HG02870 (cell line): ENCODE results near the gene SPRY1.

Source experiments
- ATAC-seq: cut with Tn5 transposase; IDR thresholded peaks from one replicate; pipeline ENCODE4 v1.9.1; 2021; ENCODE audit warnings: mild to moderate bottlenecking, moderate library complexity; ENCODE audit not compliant: unreplicated experiment

The SPRY1 gene

DNA sequence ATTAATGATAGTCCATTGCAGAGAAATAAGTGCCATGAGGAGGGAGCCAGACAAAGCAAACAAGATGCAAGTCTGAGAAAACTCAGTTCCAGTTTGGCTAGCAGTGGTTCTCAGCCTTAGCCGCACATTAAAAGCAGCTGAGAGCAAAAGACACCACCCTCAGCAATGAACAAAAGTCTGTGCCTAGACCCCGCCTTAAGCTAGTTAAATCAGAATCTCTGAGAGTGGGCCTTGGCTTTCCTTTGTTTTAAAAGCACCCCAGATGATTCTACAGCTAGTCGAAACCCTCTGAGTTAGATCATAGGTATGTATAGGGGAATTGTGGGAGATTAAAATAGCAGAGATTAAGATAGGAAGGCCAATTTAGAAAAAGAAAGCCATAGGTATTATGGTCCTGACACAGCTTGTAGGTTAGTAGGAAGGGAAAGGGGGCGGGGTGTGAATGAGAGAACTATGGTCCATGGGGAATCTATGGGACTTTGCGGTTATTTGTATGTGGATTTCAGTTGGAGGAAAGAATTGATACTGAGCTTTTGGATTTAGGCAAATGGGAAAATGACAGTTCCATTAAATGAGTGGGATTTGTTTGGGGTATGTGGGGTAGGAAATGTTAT is 12.0 kb downstream of the SPRY1 start:
- no peak for ATAC-seq

GRCh38 chr4:123409334-123409733 is 12.7 kb downstream of the SPRY1 start:
- no peak for ATAC-seq

DNA sequence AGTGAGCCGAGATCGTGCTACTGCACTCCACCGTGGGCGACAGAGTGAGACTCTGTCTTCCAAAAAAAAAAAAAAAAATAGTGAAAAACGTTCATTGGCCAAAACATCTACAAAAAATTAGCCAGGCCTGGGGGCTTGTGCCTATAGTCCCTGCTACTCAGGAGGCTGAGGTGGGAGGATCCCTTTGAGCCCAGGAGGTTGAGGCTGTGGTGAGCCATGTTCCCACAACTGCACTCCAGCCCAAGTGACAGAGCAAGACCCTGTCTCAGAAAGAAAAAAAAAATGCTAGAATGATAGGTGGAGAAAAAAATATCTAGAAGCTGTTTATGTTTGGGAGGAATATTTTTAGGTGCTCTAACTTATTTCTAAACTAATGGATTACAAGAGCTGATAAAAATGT is 14.9 kb downstream of the SPRY1 start:
- ATAC-seq: no peak

GRCh38 chr4:123412091-123412505 is 15.5 kb downstream of the SPRY1 start:
- peak; percentile 91 for ATAC-seq

DNA sequence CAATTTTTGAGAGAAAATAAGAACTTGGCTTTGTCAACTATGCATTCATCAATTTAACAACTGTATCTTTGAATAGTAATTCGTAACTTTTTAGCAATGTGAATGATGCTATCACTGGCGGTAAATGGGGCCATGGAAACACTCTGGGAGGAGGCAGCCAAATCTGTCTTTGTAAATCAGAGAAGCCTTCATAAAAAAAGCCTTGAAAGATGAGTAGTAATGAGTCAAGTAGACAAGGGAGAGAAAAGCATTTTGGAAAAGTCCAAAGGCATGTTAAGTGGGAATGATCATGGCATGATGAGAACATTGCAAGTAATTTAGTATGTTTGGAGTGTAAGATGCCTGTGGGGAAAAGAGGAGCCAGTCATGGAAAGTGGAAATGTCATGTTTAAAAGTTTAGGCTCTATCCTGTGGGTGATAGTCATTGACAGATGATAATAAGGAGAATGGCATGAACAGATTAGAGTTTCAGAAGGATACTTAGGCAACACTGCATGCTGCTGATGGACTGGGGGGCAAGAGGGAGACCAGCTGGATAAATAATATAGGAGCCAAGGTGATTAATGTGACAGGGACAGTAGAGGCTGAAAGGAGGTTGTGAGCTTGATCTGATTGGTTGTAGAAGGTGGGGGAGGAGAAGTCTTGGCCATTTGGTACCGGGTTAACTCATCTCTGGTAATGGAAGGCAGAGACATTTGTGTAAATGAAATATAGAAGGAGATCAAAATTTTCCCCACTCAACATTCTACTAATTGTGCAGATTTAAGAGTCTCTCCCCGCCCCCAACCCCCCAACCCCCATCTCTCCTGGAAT is 16.3 kb downstream of the SPRY1 start:
- ATAC-seq: no peak

DNA sequence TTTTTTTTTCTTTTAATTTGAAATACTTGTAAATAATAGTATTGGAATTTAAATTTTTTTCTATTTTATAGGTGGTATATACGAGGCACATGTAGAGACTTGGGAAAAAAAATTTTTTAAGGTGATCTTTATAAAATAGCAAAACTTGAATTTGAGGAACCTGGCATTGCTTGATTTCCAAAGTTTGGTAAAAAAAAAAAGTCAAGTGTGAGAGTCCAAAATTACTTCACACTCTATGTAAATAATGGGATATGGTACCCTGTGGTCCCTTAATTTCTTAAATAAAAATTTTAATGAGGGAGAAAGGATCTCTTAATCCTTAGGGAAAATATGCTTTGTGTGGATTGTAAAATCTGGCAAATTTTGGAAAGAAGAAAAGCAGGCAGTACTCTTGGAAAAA is 19.0 kb downstream of the SPRY1 start:
- ATAC-seq: no peak

- no peak for ATAC-seq
These were observed 19.4 kb downstream of the SPRY1 start for GRCh38 chr4:123415977-123416376.

DNA sequence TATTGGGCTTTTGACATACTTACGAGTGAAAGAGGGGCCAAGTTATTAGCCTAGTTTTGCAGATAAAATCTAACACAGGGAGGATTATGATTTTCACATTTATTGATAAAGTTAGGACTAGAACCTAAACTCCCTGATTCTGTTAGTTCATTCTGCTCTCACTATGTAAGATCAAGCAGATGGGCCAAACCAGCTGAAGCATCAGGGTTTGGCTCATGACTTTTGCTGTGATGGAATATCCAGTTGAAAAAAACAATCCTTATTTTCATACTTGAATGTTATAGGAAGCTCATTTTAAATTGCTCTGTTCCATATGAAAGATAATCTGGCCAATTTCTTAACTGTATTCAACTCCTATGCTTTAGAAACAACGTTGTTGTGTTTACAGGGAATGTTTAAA is 21.2 kb downstream of the SPRY1 start:
- ATAC-seq: no peak

DNA sequence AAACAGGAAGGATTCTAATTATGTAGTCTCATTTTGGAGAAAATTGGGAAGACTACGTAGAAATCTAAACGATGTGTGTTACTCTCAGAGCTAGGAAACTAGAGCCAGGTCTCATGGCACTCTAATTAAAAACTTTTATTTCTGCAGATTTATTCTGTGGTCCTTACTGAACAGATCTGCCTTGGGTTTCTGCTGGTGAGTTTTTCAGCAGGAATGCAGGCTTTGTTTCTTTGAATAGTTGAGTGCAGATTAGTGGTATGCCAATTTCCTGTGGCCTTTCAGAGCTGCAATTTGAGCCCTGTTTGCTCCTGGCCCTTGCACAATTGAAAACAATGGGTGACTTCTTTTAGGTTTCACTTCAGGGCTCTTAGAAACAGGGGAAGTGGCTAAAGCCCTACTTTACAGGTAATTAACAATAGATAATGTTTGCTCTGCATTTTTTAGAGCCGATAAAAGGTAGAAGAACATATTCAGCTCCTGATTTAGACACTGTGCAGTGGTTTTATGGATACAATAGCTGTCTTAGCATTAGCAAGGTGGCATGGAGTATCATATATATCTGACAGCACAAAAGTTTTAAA is 21.8 kb downstream of the SPRY1 start:
- peak; percentile 70 for ATAC-seq

DNA sequence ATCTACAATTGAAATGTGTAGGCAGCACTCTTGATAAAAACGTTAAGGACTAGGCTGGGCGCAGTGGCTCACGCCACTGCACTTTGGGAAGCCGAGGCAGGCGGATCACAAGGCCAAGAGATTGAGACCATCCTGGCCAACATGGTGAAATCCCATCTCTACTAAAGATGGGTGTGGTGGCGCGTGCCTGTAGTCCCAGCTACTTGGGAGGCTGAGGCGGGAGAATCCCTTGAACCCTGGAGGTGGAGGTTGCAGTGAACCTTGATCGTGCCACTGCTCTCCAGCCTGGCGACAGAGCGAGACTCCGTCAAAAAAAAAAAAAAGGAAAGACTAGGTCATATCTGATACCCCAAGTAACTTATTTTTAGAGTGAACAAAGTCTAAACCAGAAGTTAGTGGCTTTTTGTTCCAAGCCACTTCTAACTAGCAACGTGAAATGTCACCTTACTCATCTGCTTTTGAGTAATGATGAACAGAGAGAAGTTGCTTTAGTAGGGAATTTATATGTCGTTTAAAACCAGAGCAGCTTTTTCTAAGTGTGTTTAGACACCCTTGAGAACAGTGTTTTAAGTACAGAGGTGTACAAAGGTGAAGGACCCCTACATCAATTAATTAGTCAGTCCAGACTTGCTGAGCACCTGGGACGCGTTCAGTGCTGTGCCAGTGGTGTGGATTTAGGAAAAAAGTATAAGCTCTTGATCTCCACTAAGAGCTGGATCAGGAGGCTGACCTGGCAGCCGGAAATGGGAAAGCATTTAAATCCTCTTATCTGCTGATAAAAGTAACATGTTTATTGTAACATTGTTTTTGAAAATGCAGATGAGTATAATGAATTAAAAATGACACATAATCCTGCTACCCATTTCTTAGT is 23.5 kb downstream of the SPRY1 start:
- no peak for ATAC-seq

- no peak for ATAC-seq
These were observed 24.8 kb downstream of the SPRY1 start for GRCh38 chr4:123421227-123421936.

DNA sequence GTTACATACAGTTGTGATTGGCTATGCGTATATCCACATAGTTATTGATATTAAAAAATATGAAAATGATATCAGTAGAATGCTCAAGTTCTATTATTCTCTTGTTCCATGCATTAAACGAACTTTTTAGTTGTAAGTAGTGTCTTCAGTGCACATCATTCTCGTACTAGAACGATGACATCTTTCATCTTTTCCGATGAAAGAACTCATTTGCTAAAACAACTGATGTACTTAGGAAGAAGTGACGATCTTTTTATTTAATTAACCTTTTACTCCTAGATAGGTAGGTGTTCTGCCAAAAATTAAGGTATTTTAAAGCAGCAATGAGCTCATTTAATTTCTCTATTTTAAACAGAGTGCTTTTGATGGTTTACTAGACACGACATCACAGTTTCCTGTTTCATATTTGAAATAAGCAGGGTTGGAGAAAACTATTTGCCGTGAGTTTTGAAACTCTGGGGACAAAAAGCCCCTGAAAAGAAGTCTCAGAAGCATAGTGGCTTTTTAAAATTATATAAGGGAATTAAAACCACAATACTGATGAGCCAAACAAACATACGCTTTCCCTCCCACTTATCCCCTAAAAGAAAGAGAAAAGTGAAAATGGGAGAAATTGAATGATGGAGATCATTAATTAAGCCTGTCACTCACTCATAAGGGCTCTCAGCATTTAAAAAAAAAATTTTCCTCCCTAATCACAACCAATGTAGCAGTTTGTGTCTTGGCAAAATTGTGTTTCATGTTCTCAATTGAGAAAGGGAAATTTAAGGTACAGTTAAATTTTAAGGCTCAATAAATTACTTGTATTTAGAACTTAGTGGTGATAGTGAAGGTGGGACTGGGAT is 25.6 kb downstream of the SPRY1 start:
- no peak for ATAC-seq

- no peak for ATAC-seq
These were observed 27.2 kb downstream of the SPRY1 start for GRCh38 chr4:123423819-123424218.

DNA sequence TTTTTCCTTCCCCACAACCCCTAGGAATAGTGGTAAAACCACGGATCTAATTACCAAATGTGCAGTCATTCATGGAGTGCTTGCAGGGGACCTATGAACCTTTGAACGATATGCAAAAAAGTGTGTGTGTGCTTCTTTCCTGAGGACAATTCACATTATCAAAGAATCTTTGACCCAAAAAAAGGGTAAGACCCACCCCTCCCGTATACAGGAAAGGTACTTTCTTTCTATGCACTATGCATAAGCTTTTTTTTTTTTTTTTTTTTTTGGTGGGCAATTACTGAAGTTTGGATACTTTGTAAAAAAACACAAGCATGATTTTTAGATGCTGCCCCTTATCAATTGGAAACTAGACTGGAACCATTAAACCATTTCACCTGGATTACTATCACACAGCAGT is 31.4 kb downstream of the SPRY1 start:
- ATAC-seq: no peak

DNA sequence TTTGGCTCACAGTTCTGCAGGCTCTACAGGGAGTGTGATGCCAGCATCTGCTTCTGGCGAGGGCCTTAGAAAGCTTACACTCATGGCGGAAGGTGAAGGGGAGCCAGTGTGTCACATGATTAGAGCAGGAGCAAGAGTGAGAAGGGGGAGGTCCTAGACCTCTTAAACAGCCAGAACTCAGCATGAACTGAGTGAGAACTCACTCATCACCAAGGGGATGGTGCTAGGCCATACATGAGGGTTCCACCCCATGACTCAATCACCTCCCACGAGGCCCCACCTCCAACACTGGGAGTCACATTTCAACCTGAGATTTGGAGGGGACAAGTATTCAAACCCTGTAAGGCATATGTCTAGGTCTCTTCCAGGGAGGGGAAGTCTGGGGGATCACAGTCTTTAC is 33.4 kb downstream of the SPRY1 start:
- no peak for ATAC-seq

DNA sequence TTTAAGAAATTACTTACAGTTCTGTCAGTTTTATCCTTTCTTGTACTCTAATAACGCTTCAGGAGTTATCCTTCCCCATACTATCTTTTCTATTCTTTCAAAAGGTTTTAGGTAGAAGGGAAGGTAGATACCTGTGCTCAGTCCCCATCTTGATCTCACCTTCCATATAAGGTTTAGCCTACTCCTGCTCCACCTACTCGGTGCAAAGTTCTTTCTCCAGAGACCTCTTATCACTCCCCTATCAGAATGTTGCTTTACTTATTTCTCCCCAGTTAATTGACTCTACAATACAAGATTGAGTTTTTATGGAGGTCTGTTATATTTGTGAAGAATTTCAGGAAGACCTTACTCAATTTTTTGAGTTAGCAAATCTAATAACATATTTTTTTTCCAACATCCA is 33.9 kb downstream of the SPRY1 start:
- ATAC-seq: no peak

GRCh38 chr4:123433573-123433972 is 37.0 kb downstream of the SPRY1 start:
- no peak for ATAC-seq

DNA sequence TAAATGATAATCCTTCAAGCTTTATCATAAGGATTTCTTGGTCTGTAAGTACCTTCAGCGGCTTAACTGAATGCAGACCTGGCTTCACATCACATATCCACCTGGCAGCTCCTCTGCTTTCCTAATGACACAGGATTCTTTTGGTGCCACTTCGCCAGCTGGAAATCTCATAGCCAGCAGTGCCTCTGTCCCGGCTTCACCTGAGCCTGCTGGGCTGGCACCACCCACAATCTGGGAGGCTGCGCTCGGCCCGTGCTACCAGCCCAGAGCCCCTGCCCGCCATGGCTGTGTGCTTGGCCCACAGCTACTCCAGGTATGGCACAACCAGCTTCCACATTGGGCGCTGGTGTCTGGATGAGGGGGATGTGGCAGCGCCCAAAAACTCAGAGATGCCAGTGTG is 37.4 kb downstream of the SPRY1 start:
- ATAC-seq: no peak

- ATAC-seq: no peak
These were observed 38.9 kb downstream of the SPRY1 start for GRCh38 chr4:123435246-123436113.
